ENCODE measurements around the gene GLRA3. TPM values are rescaled to one million over a fixed set of nuclear protein-coding genes. Genes with fewer than 3 reads are reported as not detected.

The GLRA3 gene
- total and polyA plus RNA-seq, 10 of the 15 experiments (the other 5 are each of a cell fraction or from before 2014, with no cell fraction given) = not detected

- Histone ChIP-seq H3K27ac (ENCODE audit: control insufficient read depth, insufficient read depth) (no peak overlapping the region), H3K79me2 (ENCODE audit: control insufficient read depth, insufficient read depth, low read length) (no peaks in the 10 kb centered on the region), H3K4me2 (ENCODE audit: control insufficient read depth, insufficient read depth) (no peak overlapping the region), H4K20me1 (ENCODE audit: control insufficient read depth, insufficient read depth) (no peaks in the 10 kb centered on the region), H3K4me1 (ENCODE audit: control insufficient read depth, insufficient read depth, low read length) (no peaks in the 10 kb centered on the region), H3K9ac (ENCODE audit: control insufficient read depth, insufficient read depth, low read length) (no peak overlapping the region), H3K36me3 (ENCODE audit: control insufficient read depth in 2 of 2, insufficient read depth in 2 of 2, low read length in 1 of 2) (no peaks in the 10 kb centered on the region), H2AFZ (ENCODE audit: control insufficient read depth, low read depth, low read length) (no peak overlapping the region), H3K9me3 (replicated peaks; ENCODE audit: control insufficient read depth, insufficient read depth, low read length) (no peaks in the 10 kb centered on the region), H3K4me3 (no peak overlapping the region), H3K27me3 (replicated peaks in 1 of 2; ENCODE audit: control insufficient read depth in 2 of 2, insufficient read depth in 2 of 2, low read length in 1 of 2) (no peaks in the 10 kb centered on the region)
- ChIA-PET SMC1A (ENCODE audit: uncharacterized antibody, unreplicated experiment) (interaction anchor here (0.7 kb wide), 1 partner anchor 10 kb away, joined by 3 read pairs; no protein-coding TSS in a partner anchor), RAD21 (ENCODE audit: unreplicated experiment) (no interaction called here), POLR2A (no interaction called here), CTCF (no interaction called here)
- intact Hi-C loops (cut with micrococcal nuclease; ENCODE audit: unreplicated experiment) (no loop called here), in situ Hi-C loops (cut with MboI) (loop anchor here (25.0 kb wide), 1 partner anchor 680 kb away; no protein-coding TSS in a partner anchor)
- no TSS peak for BruUV-seq (replicated peaks)
- ATAC-seq (no peak), DNase-seq (ENCODE audit: low read depth, low spot score) (no peak), FAIRE-seq (no peak)
- 33% methylated on average over 3 of the region's 3 CpGs for WGBS (ENCODE audit: insufficient coverage, insufficient replicate concordance, low lambda C conversion rate, missing lambda C conversion rate)
- TF ChIP-seq EED (IDR thresholded peaks at IDR 0.05; ENCODE audit: low read depth) = no peak
- TF ChIP-seq HDGF (IDR thresholded peaks at IDR 0.05) = no peak
- TF ChIP-seq CTCF (IDR thresholded peaks at IDR 0.05 in 2 of 3, conservative IDR thresholded peaks at IDR 0.05 in 1 of 3; ENCODE audit: control insufficient read depth in 2 of 3, extremely low read depth in 1 of 3, insufficient read depth in 1 of 3, low read depth in 3 of 3, low read length in 3 of 3) = no peak
- no peak for TF ChIP-seq SREBF2 (IDR thresholded peaks at IDR 0.05; ENCODE audit: low read length)
- no peak for TF ChIP-seq SKIL (IDR thresholded peaks at IDR 0.05; ENCODE audit: low read depth, poor library complexity, severe bottlenecking)
- TF ChIP-seq ZBTB4 (CRISPR knock-in tag; IDR thresholded peaks at IDR 0.05) = no peak
- TF ChIP-seq RBBP5 (conservative IDR thresholded peaks at IDR 0.05) = no peak
- no peak for TF ChIP-seq E2F8 (IDR thresholded peaks at IDR 0.05; ENCODE audit: low read depth, partially characterized antibody)
- no peak for TF ChIP-seq ZBED1 (IDR thresholded peaks at IDR 0.05; ENCODE audit: borderline replicate concordance)
- no peak for TF ChIP-seq ZNF384 (IDR thresholded peaks at IDR 0.05; ENCODE audit: borderline replicate concordance, low read depth, low read length)
- no peak for TF ChIP-seq SP1 (IDR thresholded peaks at IDR 0.05; ENCODE audit: low read depth, low read length)
Observed at GRCh38 chr4:174856926-174857800, 28.1 kb upstream of the GLRA3 start.
